Measurements from ENCODE around the gene FOXO3. TPM values are rescaled to one million over a fixed set of nuclear protein-coding genes. Genes with fewer than 3 reads are reported as not detected.
"Not testable (repeated sequence)": the region's sequence is repeated elsewhere in the genome, so short reads cannot be mapped to it uniquely, and the experiment has no call there.

Gene FOXO3
- total RNA-seq, 1 donor: 80.0 TPM

- no peak for DNase-seq (ENCODE audit: low read depth in 2 of 3, low spot score in 2 of 3)
Observed at GRCh38 chr6:108555399-108556052, 5.2 kb upstream of the FOXO3 start.

GRCh38 chr6:108556250-108556649, 4.5 kb upstream of the FOXO3 start:
- no peak for DNase-seq (ENCODE audit: low read depth in 2 of 3, low spot score in 2 of 3)

GRCh38 chr6:108556866-108557493, 3.7 kb upstream of the FOXO3 start:
- no peak for DNase-seq (ENCODE audit: low read depth in 2 of 3, low spot score in 2 of 3)

GRCh38 chr6:108557494-108558371, 3.0 kb upstream of the FOXO3 start:
- DNase-seq (ENCODE audit: low read depth in 2 of 3, low spot score in 2 of 3): peak; percentile 72 to 87 (median 86)

- peak; percentile 96 to 99 (median 99) for DNase-seq (ENCODE audit: low read depth in 2 of 3, low spot score in 2 of 3)
Observed at GRCh38 chr6:108558372-108559096, 2.2 kb upstream of the FOXO3 start.

GRCh38 chr6:108559097-108559883, 1.4 kb upstream of the FOXO3 start:
- peak; percentile 83 to 95 (median 92) for DNase-seq (ENCODE audit: low read depth in 2 of 3, low spot score in 2 of 3)

GRCh38 chr6:108559884-108560462, 744 bp upstream of the FOXO3 start:
- peak in 1 of 3 donors; percentile 65 for DNase-seq (ENCODE audit: low read depth in 2 of 3, low spot score in 2 of 3)

- DNase-seq (ENCODE audit: low read depth in 2 of 3, low spot score in 2 of 3): not testable (repeated sequence)
Observed at GRCh38 chr6:108561309-108561647, 561 bp downstream of the FOXO3 start.

GRCh38 chr6:108561742-108562502, 1.2 kb downstream of the FOXO3 start:
- peak in 1 of 3 donors; percentile 45 for DNase-seq (ENCODE audit: low read depth in 2 of 3, low spot score in 2 of 3)

- peak in 2 of 3 donors; percentile 80 to 91 for DNase-seq (ENCODE audit: low read depth in 2 of 3, low spot score in 2 of 3)
Observed at GRCh38 chr6:108562503-108562993, 1.8 kb downstream of the FOXO3 start.

- DNase-seq (ENCODE audit: low read depth in 2 of 3, low spot score in 2 of 3): no peak
Observed at GRCh38 chr6:108563292-108563691, 2.6 kb downstream of the FOXO3 start.

- no peak for DNase-seq (ENCODE audit: low read depth in 2 of 3, low spot score in 2 of 3)
Observed at GRCh38 chr6:108564178-108564577, 3.5 kb downstream of the FOXO3 start.

- peak; percentile 22 to 76 (median 64) for DNase-seq (ENCODE audit: low read depth in 2 of 3, low spot score in 2 of 3)
Observed at GRCh38 chr6:108565091-108565766, 4.5 kb downstream of the FOXO3 start.

GRCh38 chr6:108565893-108566292, 5.2 kb downstream of the FOXO3 start:
- DNase-seq (ENCODE audit: low read depth in 2 of 3, low spot score in 2 of 3): peak in 2 of 3 donors; percentile 72 to 87

- DNase-seq (ENCODE audit: low read depth in 2 of 3, low spot score in 2 of 3): no peak
Observed at GRCh38 chr6:108566406-108566805, 5.7 kb downstream of the FOXO3 start.

- no peak for DNase-seq (ENCODE audit: low read depth in 2 of 3, low spot score in 2 of 3)
Observed at GRCh38 chr6:108568101-108568500, 7.4 kb downstream of the FOXO3 start.

- no peak for DNase-seq (ENCODE audit: low read depth in 2 of 3, low spot score in 2 of 3)
Observed at GRCh38 chr6:108568551-108569305, 8.0 kb downstream of the FOXO3 start.
